Pons (tissue), 1 donor: ENCODE results near the gene TIPIN.

Source experiments
- DNase-seq: peaks from one replicate; pipeline ENCODE4 v3.0.0-alpha.2; 2016; ENCODE audit warnings: low spot score

Gene TIPIN

DNA sequence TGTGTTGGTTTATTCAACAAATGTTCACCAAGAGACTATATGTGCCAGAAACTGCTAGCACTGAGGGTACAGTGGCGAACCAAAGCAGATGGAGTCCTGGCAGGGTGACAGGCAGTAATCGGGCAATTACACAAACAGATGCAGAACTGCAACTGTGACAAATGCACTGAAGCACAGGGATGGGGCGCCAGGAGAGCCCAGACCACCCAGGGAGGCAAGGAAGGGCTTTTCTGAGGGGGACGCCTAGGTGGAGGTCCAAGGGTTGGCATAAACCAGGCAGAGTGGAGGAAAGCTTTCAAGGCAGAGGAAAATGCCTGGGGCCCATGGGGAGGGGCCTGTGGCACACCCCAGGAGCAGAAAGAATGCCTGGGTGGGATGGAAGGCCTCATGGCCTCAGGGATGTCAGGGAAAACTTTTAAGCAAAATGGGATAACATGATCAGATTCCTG, 57.7 kb downstream of the TIPIN start:
- DNase-seq = no peak

GRCh38 chr15:66296186-66296585, 60.3 kb downstream of the TIPIN start:
- no peak for DNase-seq

DNA sequence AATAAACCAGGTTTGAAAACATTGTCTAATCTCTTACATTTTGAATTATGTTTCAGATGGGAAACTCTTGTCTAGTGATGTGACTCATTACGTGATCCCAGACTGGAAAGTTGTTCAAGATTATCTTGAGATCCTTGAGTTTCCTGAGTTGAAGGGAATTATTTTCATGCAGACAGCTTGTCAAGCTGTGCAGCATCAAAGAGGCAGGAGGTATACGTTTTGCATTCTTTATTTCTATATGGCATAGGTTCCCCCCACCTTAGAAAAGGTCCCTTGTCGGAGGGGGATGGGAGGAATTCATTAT, 61.6 kb downstream of the TIPIN start:
- DNase-seq = no peak

- DNase-seq = peak; percentile 43
Observed at GRCh38 chr15:66294157-66294931, 62.1 kb downstream of the TIPIN start.

DNA sequence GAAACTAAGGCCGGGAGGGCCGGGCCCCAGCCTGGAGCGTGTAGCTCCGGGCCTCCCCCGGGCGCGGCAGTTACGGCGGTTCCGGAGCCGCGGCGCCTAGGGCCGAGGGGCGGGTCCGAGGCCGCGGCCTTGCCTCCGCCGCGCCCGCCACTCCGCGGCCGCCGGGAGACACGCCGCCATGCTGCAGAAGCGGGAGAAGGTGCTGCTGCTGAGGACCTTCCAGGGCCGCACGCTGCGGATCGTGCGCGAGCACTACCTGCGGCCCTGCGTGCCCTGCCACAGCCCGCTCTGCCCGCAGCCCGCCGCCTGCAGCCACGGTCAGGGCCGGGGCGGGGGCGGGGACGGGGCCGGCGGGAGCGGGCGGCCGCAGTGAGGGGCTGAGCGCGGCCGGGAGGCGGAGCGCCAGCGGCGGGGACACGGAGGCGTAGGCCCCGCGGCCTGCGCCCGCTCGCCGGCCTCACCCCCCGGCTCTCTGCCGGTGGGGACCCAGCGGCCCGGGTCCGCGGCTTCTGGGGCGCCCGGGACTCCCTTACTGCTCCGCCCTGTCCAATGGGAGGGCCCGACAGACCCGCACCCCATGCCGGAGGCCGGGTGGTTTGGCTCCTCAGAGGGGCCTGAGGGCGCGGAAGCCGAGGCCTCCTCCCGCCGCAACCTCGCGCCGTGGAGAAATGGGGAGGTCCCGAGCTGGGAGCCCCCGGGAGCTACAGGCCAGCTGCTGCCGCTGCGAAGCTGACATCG, 62.9 kb downstream of the TIPIN start, which contains the start of gene DIS3L:
Gene DIS3L, plus strand, starts transcription at position 150 of the 738 bp plus-strand sequence. Its CDS starts 29 bp downstream, at position 179.
- DNase-seq = no peak

DNA sequence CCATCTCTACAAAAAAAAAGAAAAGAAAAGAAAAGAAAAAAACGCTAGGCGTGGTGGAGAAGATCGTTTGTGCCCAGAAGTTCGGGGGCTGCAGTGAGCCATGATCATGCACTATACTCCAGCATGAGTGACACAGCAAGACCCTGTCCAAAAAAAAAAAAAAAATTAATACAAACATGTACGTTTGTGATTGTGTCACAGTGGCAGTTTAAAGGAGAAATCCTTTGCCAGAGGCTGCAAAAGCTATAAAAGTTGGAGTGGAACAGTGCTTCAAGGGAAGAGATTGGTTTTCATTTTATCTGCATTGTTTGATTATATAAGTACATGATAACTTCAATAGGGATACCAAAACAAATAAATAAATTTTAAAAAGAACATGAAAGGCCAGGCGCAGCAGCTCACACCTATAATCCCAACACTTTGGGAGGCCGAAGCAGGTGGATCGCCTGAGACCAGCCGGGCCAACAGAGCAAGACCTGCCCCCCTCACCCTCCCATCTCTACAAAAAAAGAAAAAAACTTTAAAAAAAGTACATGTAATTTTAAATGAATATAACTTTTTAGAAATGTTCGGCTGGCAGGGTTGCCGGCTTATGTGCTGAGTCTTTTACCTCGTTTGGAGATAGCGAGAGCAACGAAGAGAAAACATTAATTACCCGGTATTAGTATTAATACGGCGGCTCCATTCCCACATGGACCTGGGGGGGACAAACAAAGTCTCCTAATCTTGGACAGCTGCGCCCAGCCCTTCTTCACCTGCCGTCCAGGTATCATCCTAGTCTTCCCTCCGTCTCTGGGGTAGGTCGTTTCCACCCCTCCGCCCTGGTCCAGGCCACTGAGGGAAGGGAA, 63.7 kb downstream of the TIPIN start:
- peak; percentile 31 for DNase-seq

DNA sequence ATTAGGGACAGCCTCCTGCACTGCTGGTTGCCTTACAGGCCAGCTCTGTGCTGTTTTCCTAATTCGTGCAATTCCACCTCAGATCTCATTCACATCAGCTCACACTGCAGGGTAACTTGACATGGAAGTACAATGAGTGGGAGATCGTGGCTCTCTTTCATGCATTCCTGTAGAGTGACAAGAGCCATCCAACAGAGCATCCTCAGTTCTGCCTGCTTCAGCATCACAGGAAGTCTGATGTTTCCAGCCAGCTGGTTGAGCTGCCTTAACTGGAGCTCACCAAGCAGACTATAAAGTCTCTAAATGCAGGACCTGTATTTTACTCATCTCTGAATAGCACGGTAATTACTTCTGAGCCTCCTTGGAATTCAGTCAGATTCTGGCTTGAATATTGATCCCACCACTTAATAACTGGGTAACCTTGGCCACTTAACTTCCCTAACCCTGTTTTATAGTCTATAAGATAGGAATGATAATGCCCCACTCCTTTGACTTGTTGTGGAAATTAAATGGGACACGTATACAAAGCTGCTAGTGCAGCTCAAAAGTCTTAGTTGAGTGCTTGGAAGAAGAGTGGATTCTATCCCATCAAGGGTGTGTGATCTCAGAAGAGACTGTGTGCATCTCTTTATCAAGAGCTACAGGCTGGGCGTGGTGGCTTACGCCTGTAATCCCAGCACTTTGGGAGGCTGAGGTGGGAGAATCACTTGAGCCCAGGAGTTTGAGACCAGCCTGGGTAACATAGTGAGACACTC, 64.5 kb downstream of the TIPIN start:
- peak; percentile 24 for DNase-seq

DNA sequence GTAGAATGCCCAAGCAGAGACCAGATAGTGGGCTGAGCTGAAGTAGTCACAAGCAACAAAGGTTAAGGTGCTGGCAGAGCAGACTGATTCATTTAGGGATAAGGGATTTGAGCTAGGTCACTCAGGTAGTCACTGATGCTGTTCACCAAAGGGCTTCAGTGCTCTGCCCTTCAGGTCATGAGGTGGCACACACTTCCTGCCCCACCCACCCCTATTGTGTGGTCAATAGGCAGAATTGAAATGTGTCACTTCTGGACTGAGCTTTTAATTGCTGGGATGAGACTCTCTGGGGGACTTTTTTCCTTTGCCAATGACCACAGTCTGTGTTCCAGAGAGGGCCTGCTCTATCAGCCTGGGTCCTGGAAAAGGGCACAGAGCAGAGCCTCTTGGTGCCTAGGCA, 66.0 kb downstream of the TIPIN start:
- no peak for DNase-seq

DNA sequence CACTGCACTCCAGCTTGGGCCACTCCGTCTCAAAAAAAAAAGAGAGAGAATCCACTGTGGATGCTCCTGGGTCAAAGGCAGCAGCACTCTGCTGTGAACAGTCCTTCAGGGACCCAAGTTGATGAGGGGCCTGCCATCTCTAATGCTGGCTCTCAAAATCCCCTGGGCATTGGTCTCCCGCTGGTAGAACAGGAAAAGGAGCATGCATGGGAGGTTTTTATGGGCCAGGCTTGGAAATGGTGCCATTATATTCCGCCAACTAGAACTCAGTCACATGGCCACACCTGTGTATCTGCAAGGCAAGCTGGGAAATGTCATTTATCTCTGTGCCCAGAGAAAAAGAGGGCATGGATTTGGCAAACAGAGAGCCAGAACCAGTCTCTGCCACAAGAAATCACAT, 66.5 kb downstream of the TIPIN start:
- DNase-seq = no peak

- no peak for DNase-seq
Observed at GRCh38 chr15:66288551-66289185, 67.8 kb downstream of the TIPIN start.

- no peak for DNase-seq
Observed at GRCh38 chr15:66288093-66288492, 68.4 kb downstream of the TIPIN start.

GRCh38 chr15:66287461-66288057, 68.9 kb downstream of the TIPIN start:
- DNase-seq = peak; percentile 61
